Measurements from ENCODE around the gene CCDC73.

DNA sequence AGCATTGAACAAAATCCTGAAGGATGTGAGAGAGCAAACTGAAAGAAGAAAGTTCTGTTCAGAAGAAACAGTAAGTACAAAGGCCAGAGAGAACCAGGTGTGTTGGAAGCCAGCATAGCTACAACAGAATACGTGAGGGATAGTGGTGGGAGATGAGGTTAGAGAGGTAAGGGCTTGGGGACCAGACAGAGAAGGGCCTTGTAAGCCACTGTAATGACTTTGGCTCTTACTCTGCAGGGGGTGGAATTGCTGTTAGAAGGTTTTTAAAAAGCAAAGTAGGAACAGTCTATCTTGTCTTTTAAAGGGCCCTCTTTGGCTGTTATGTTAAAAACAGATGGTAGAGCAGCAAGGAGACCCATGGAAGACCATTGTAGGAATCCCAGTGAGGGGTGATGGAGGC is 39.5 kb upstream of the CCDC73 start:
- TF ChIP-seq CTCF (IDR thresholded peaks at IDR 0.05), result no peak
- TF ChIP-seq POLR2A (IDR thresholded peaks at IDR 0.05), result no peak
